ENCODE measurements around the gene HGFAC.

HGFAC gene

GRCh38 chr4:3476936-3477749, 35.4 kb downstream of the HGFAC start:
- DNase-seq: no peak

GRCh38 chr4:3477750-3478430, 36.1 kb downstream of the HGFAC start:
- no peak for DNase-seq

- no peak for DNase-seq
These were observed 36.9 kb downstream of the HGFAC start for GRCh38 chr4:3478446-3479357.

GRCh38 chr4:3479358-3480101, 37.8 kb downstream of the HGFAC start:
- no peak for DNase-seq

- peak; percentile 40 for DNase-seq
These were observed 38.9 kb downstream of the HGFAC start for GRCh38 chr4:3480528-3481112.

GRCh38 chr4:3481113-3481531, 39.4 kb downstream of the HGFAC start:
- no peak for DNase-seq

GRCh38 chr4:3481783-3482393, 40.1 kb downstream of the HGFAC start:
- DNase-seq: no peak

- no peak for DNase-seq
These were observed 40.9 kb downstream of the HGFAC start for GRCh38 chr4:3482707-3483106.

- DNase-seq: no peak
These were observed 41.7 kb downstream of the HGFAC start for GRCh38 chr4:3483471-3483921.

- no peak for DNase-seq
These were observed 42.5 kb downstream of the HGFAC start for GRCh38 chr4:3484057-3484973.

- no peak for DNase-seq
These were observed 43.4 kb downstream of the HGFAC start for GRCh38 chr4:3485011-3485791.

GRCh38 chr4:3485886-3486540, 44.2 kb downstream of the HGFAC start:
- no peak for DNase-seq

GRCh38 chr4:3486541-3487540, 45.1 kb downstream of the HGFAC start:
- no peak for DNase-seq

- no peak for DNase-seq
These were observed 46.1 kb downstream of the HGFAC start for GRCh38 chr4:3487861-3488260.

- no peak for DNase-seq
These were observed 47.1 kb downstream of the HGFAC start for GRCh38 chr4:3488820-3489219.

- no peak for DNase-seq
These were observed 47.7 kb downstream of the HGFAC start for GRCh38 chr4:3489451-3489962.

- DNase-seq: no peak
These were observed 50.1 kb downstream of the HGFAC start for GRCh38 chr4:3491681-3492405.
